Upper lobe of left lung (tissue), 6 donors: ENCODE measurements around the gene CYGB. TPM values are rescaled to one million over a fixed set of nuclear protein-coding genes. Genes with fewer than 3 reads are reported as not detected.

Source experiments
- ATAC-seq, 2 donors: fragments of 200-7000 bp; cut with Tn5 transposase; one replicate each; pipeline ENCODE4 v1.9.1; 2022; ENCODE audit warnings: mild to moderate bottlenecking in 2 of 2, moderate library complexity in 2 of 2; ENCODE audit not compliant: low FRiP score in 2 of 2
- DNase-seq, 2 donors: peaks; one replicate each; pipeline ENCODE4 v3.0.0-alpha.2; 2019 to 2020
- H3K27ac ChIP-seq, 4 donors: fragments of 200-600 bp; sonication (generic); one replicate each; pipeline ENCODE4 v1.5.1; 2016 to 2019
- H3K27me3 ChIP-seq, 4 donors: fragments of 200-600 bp; sonication (generic); one replicate each; pipeline ENCODE4 v1.5.1; 2017 to 2019
- H3K36me3 ChIP-seq, 4 donors: fragments of 200-600 bp; sonication (generic); one replicate each; pipeline ENCODE4 v1.5.1; 2016 to 2019
- H3K4me1 ChIP-seq, 4 donors: fragments of 200-600 bp; sonication (generic); one replicate each; pipeline ENCODE4 v1.5.1; 2018 to 2019
- H3K4me3 ChIP-seq, 4 donors: fragments of 200-600 bp; sonication (generic); one replicate each; pipeline ENCODE4 v1.5.1; 2017 to 2019; ENCODE audit warnings: mild to moderate bottlenecking in 2 of 4, moderate library complexity in 1 of 4
- H3K9me3 ChIP-seq, 4 donors: fragments of 200-600 bp; sonication (generic); one replicate each; pipeline ENCODE4 v1.5.1; 2018 to 2019
- EP300 ChIP-seq, 4 donors: sonication (generic); formaldehyde crosslinking; IDR thresholded peaks; one replicate each; pipeline ENCODE4 v1.5.1; 2017; ENCODE audit warnings: antibody characterized with exemption in 4 of 4, control low read depth in 2 of 4
- POLR2A ChIP-seq, 4 donors: fragments of 450-650 bp; IDR thresholded peaks; one replicate each; pipeline ENCODE4 v1.5.1; 2016 to 2017; ENCODE audit warnings: antibody characterized with exemption in 4 of 4, mild to moderate bottlenecking in 2 of 4
- POLR2AphosphoS5 ChIP-seq, 2 donors: sonication (generic); formaldehyde crosslinking; IDR thresholded peaks; one replicate each; pipeline ENCODE4 v1.5.1; 2017; ENCODE audit warnings: antibody characterized with exemption in 2 of 2
- WGBS, 2 donors: methylation state at CpG; one replicate each; pipeline ENCODE4 v1.1.5; 2017 to 2018; 5-methylcytosine and 5-hydroxymethylcytosine counted together
- total RNA-seq, 6 donors: library from RNA; depleted of rRNA in 4 of 6; stranded (reverse); fragments of >200 nt in 4 of 6; gene quantifications; one replicate each; pipeline versions ENCODE4 v1.1.0 to v1.2.1, GENCODE V29; 2016 to 2021
- TF ChIP-seq, protein P1 (sequence below), 6 experiments: fragments of 450-650 bp in 4 of 6; fragments of 200-600 bp in 2 of 6; sonication (generic) in 2 of 6; IDR thresholded peaks; one replicate each; pipeline ENCODE4 v1.5.1; 2016 to 2019; ENCODE audit warnings: antibody characterized with exemption in 6 of 6
- donor health status: DM: no; HTN: no; CAD: no; lungs with moderate emphysema.
- donor health status: DM: no; HTN: yes; CAD: no; lungs with severe emphysema.

Gene CYGB
- total RNA-seq, 6 donors from 2014 or later = 6.4 to 33.9 (median 16.6) TPM

DNA sequence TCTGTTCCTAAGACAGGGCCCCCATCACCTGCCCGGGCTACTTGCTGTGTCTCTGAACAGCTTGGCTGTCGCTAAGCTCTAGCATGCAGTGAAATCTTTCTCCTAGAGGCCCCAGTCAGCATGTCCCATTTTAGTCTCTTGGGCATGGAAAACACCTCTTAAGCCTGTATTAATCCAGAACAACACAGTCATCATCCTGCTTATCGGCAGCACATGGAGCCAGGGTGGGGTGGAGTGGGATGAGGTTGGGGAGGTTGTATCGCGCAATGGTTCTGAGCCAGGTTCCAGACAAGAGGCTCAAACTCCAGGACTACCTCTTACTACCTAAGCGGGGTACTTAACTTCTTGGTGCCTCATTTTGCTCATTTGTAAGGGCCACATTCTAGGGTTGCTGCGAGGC, 40.4 kb upstream of the CYGB start:
- ATAC-seq = no peak
- no peaks in the 10 kb centered on the region for H3K4me1 ChIP-seq
- no peaks in the 10 kb centered on the region for H3K36me3 ChIP-seq
- WGBS, 2 donors = 77 to 93% methylated on average over 7 of the region's 7 CpGs
- no peak overlapping the region for H3K4me3 ChIP-seq
- H3K9me3 ChIP-seq = no peaks in the 10 kb centered on the region
- no peaks in the 10 kb centered on the region for H3K27me3 ChIP-seq
- H3K27ac ChIP-seq = peak overlapping the region in 1 of 4 donors; percentile 35
- DNase-seq = no peak
- TF ChIP-seq, protein P1, sequence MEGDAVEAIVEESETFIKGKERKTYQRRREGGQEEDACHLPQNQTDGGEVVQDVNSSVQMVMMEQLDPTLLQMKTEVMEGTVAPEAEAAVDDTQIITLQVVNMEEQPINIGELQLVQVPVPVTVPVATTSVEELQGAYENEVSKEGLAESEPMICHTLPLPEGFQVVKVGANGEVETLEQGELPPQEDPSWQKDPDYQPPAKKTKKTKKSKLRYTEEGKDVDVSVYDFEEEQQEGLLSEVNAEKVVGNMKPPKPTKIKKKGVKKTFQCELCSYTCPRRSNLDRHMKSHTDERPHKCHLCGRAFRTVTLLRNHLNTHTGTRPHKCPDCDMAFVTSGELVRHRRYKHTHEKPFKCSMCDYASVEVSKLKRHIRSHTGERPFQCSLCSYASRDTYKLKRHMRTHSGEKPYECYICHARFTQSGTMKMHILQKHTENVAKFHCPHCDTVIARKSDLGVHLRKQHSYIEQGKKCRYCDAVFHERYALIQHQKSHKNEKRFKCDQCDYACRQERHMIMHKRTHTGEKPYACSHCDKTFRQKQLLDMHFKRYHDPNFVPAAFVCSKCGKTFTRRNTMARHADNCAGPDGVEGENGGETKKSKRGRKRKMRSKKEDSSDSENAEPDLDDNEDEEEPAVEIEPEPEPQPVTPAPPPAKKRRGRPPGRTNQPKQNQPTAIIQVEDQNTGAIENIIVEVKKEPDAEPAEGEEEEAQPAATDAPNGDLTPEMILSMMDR (IDR thresholded peaks at IDR 0.05) = no peak
- TF ChIP-seq POLR2AphosphoS5 (IDR thresholded peaks at IDR 0.05) = no peak
- TF ChIP-seq EP300 (IDR thresholded peaks at IDR 0.05) = no peak
- TF ChIP-seq POLR2A (IDR thresholded peaks at IDR 0.05) = no peak

DNA sequence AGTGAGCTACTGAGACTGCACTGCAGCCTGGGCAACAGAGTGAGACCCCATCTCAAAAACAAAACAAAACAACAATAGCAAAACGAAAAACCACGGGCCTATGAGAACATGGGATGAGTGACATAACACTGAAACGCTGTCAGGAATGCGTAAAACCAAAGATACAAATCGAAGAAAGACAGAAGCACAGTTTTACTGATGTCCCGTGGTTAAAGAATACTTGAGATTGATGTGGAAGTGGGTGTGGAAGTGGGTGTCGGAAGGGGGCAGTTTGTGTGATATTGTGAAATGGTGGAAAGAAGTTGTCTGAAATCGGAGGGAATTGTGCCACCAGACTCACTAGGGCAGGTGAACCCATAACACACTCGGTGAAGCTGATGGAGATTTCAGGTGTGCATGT, 38.7 kb upstream of the CYGB start:
- H3K36me3 ChIP-seq = no peaks in the 10 kb centered on the region
- no peak for ATAC-seq
- no peak overlapping the region for H3K27ac ChIP-seq
- no peak overlapping the region for H3K4me3 ChIP-seq
- WGBS, 2 donors = 86 to 91% methylated on average over 9 of the region's 9 CpGs
- no peaks in the 10 kb centered on the region for H3K4me1 ChIP-seq
- no peak for DNase-seq
- no peaks in the 10 kb centered on the region for H3K9me3 ChIP-seq
- H3K27me3 ChIP-seq = no peaks in the 10 kb centered on the region
- TF ChIP-seq POLR2AphosphoS5 (IDR thresholded peaks at IDR 0.05) (no peak), EP300 (IDR thresholded peaks at IDR 0.05) (no peak), POLR2A (IDR thresholded peaks at IDR 0.05) (no peak)
- TF ChIP-seq, protein P1 (IDR thresholded peaks at IDR 0.05) = no peak

DNA sequence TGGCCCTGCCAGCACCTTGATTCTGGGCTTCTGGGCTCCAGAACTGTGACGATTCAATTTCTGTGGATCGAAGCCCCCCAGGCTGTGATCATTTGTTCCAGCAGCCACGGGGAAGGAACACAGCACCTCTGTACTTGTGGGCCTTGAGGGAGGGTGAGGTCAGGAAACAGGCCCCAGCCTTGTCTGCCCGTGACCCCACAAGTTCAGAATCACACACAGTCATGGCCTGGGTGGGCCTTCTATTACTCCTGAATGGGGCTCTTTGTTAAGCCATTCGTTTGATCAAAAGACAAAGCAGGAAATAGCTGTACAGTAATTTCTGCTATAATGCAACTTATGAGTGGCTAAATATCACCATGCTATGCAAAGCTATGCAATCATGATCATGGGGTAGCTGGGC, 38.1 kb upstream of the CYGB start:
- WGBS, 2 donors = 77 to 89% methylated on average over 3 to 5 of the region's 5 CpGs
- TF ChIP-seq POLR2AphosphoS5 (IDR thresholded peaks at IDR 0.05) = no peak
- no peak for TF ChIP-seq POLR2A (IDR thresholded peaks at IDR 0.05)
- TF ChIP-seq, protein P1 (IDR thresholded peaks at IDR 0.05) = no peak
- no peak for TF ChIP-seq EP300 (IDR thresholded peaks at IDR 0.05)
- ATAC-seq = no peak
- Histone ChIP-seq H3K9me3 (no peaks in the 10 kb centered on the region), H3K27me3 (no peaks in the 10 kb centered on the region), H3K27ac (no peak overlapping the region), H3K4me3 (no peak overlapping the region), H3K4me1 (no peaks in the 10 kb centered on the region), H3K36me3 (no peaks in the 10 kb centered on the region)
- no peak for DNase-seq

DNA sequence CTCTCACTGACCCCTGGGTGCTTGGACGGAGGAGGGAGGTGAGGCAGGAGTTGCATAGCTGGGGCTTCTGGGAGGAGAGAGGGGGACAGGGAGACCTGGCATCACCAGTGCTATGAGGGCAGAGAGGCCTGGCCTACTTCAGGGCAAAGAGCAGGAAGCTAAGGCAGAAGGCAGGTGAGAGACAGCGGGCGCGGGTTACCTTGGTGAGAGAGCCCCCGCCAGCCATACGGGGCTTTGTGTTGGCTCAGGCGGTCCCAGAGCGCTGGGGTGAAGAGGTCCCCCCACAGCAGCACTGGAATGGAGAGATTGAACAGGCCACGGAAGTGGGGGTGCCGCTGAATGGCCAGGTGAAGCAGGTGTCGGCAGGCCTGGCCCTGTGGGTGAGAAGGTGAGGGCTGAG, 36.7 kb upstream of the CYGB start:
- no peaks in the 10 kb centered on the region for H3K9me3 ChIP-seq
- ATAC-seq (peak in 1 of 2 donors; percentile 6), DNase-seq (no peak)
- WGBS, 2 donors = 92 to 97% methylated on average over 9 to 11 of the region's 11 CpGs
- no peak overlapping the region for H3K4me3 ChIP-seq
- TF ChIP-seq POLR2AphosphoS5 (IDR thresholded peaks at IDR 0.05) (no peak), EP300 (IDR thresholded peaks at IDR 0.05) (no peak), POLR2A (IDR thresholded peaks at IDR 0.05) (no peak)
- TF ChIP-seq, protein P1 (IDR thresholded peaks at IDR 0.05) = no peak
- no peak overlapping the region for H3K27ac ChIP-seq
- H3K36me3 ChIP-seq = no peaks in the 10 kb centered on the region
- no peaks in the 10 kb centered on the region for H3K27me3 ChIP-seq
- H3K4me1 ChIP-seq = no peaks in the 10 kb centered on the region

DNA sequence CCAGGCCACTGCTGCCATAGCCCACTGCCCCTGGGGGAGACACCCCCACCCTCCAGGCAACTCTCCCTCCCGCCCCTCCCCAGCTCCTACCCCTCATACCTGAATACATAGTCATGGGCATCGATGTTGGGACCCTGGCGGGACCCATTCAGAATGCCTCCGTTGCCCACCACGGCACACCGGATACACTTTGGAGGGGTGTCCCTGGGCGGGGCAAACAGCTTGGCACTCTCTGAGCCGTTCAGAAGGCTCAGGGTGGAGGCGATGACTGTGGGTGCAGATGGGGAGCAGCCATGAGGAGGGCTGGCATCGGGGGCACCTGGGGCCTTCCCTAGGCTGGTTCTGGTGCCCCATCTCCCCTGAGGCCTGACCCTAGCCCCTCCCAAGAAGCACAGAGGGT, 35.6 kb upstream of the CYGB start:
- Histone ChIP-seq H3K36me3 (no peaks in the 10 kb centered on the region), H3K27me3 (no peaks in the 10 kb centered on the region), H3K27ac (no peak overlapping the region), H3K9me3 (no peaks in the 10 kb centered on the region), H3K4me3 (no peak overlapping the region), H3K4me1 (peaks cover 0 to 3% (median 2%) of the 10 kb centered on the region in 4 donors)
- ATAC-seq = no peak
- TF ChIP-seq EP300 (IDR thresholded peaks at IDR 0.05) (no peak), POLR2A (IDR thresholded peaks at IDR 0.05) (no peak), POLR2AphosphoS5 (IDR thresholded peaks at IDR 0.05) (no peak)
- TF ChIP-seq, protein P1 (IDR thresholded peaks at IDR 0.05) = no peak
- 93 to 97% methylated on average over 8 to 10 of the region's 10 CpGs for WGBS, 2 donors
- no peak for DNase-seq
